Measurements from ENCODE around the gene IL12RB2. TPM values are rescaled to one million over a fixed set of nuclear protein-coding genes. Genes with fewer than 3 reads are reported as not detected.
A peak's percentile ranks its signal among the peaks of the same experiment; 100 is the strongest.
"Not testable (repeated sequence)": the region's sequence is repeated elsewhere in the genome, so short reads cannot be mapped to it uniquely, and the experiment has no call there.

Gene IL12RB2
- total RNA-seq, 4 donors from 2014 or later = 0.50 to 2.8 (median 1.7) TPM; not detected in 1

DNA sequence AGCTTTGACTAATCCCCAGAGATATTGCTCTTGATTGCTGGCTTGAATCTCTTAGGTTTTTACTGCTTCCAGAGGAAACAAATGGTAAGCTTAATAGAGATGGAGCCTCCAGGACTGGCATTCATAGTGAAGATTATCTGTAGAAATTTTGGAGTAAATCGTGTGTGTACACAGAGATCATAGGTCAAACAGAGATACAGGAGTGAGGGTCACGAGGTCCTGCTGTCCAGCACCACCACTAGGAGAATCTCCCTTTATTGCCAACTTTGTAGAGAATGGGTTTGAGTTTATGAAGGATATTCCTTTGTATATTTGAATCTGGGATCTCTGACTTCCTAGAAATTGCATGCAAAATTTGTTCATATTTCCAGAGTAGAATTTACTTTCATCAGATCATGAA lies 130.3 kb downstream of the IL12RB2 start:
- TF ChIP-seq POLR2A (IDR thresholded peaks at IDR 0.05) (no peak), EP300 (IDR thresholded peaks at IDR 0.05) (no peak), POLR2AphosphoS5 (IDR thresholded peaks at IDR 0.05) (no peak)
- TF ChIP-seq, protein P1, sequence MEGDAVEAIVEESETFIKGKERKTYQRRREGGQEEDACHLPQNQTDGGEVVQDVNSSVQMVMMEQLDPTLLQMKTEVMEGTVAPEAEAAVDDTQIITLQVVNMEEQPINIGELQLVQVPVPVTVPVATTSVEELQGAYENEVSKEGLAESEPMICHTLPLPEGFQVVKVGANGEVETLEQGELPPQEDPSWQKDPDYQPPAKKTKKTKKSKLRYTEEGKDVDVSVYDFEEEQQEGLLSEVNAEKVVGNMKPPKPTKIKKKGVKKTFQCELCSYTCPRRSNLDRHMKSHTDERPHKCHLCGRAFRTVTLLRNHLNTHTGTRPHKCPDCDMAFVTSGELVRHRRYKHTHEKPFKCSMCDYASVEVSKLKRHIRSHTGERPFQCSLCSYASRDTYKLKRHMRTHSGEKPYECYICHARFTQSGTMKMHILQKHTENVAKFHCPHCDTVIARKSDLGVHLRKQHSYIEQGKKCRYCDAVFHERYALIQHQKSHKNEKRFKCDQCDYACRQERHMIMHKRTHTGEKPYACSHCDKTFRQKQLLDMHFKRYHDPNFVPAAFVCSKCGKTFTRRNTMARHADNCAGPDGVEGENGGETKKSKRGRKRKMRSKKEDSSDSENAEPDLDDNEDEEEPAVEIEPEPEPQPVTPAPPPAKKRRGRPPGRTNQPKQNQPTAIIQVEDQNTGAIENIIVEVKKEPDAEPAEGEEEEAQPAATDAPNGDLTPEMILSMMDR (IDR thresholded peaks at IDR 0.05) = no peak
- H3K4me1 ChIP-seq = peaks cover 4 to 40% (median 4%) of the 10 kb centered on the region in 3 donors
- no peaks in the 10 kb centered on the region for H3K9me3 ChIP-seq
- ATAC-seq = no peak
- H3K27me3 ChIP-seq = no peaks in the 10 kb centered on the region
- H3K4me3 ChIP-seq = no peak overlapping the region
- H3K36me3 ChIP-seq = no peaks in the 10 kb centered on the region
- no peak overlapping the region for H3K27ac ChIP-seq
- WGBS, 2 donors (ENCODE audit: low coverage in 1 of 2) = 83 to 95% methylated on average over 2 of the region's 2 CpGs

DNA sequence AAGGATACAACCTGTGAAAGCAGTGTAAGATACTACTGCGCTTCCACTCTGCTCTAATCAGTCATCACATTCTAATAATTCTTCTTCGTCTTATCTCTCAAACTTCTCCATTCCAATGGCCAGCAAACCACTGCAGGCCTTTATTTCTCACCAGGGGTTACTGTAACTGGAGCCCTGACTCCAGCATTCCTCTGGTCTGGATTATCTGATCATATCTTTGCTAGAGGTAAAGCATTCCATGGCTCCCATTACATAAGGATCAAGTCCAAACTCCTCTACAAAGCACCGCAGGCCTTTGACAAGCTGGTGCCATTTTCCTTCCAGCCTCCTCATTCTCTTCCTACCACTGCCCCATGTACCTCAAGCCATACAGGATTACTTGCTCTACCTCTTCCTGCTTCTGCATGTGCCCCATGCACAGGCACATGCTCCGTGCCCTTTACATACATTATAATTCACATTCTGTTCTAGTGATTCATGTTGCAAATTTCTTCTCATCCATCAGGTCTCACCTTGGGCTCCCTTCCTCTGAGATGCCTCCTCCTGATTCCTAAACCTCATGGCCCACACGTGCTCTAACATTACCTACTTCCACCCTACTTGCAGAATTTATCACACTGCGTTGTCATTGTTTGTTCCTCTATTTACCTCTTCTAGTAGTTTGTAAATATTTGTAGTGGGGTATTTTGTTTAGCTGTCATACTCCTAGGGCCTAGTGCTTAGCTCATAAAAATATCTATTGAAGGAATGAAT lies 131.8 kb downstream of the IL12RB2 start:
- Histone ChIP-seq H3K4me3 (no peak overlapping the region), H3K9me3 (no peaks in the 10 kb centered on the region), H3K4me1 (peaks cover 4 to 25% (median 4%) of the 10 kb centered on the region in 3 donors), H3K27ac (no peak overlapping the region), H3K27me3 (no peaks in the 10 kb centered on the region), H3K36me3 (no peaks in the 10 kb centered on the region)
- WGBS, 2 donors (ENCODE audit: low coverage in 1 of 2) = 84 to 93% methylated on average over 6 of the region's 6 CpGs
- ATAC-seq = no peak
- TF ChIP-seq POLR2AphosphoS5 (IDR thresholded peaks at IDR 0.05) = no peak
- TF ChIP-seq EP300 (IDR thresholded peaks at IDR 0.05) = no peak
- TF ChIP-seq, protein P1 (IDR thresholded peaks at IDR 0.05) = no peak
- TF ChIP-seq POLR2A (IDR thresholded peaks at IDR 0.05) = no peak

DNA sequence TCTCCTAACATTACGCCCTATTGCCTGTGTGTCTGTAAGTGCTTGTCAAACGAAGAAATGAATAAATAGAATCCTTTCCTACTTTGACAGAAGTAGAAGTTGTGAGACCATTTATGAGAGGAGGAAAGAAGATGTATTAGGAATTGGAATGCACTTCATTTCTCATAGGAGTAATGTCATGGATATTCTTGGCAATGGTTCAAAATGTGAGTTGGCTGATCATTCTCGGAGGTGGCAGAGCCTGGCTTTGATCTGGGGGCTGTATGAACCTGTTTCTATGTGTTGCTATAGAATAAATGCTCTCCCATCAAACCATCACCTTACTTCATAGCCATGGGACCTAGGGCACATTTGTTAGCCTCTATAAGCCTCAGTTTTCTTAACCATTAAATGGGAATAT lies 132.7 kb downstream of the IL12RB2 start:
- 54 to 58% methylated on average over 3 of the region's 3 CpGs for WGBS, 2 donors (ENCODE audit: low coverage in 1 of 2)
- Histone ChIP-seq H3K27me3 (no peaks in the 10 kb centered on the region), H3K9me3 (no peaks in the 10 kb centered on the region), H3K4me1 (peaks cover 4 to 20% (median 4%) of the 10 kb centered on the region in 3 donors), H3K36me3 (no peaks in the 10 kb centered on the region), H3K27ac (no peak overlapping the region), H3K4me3 (no peak overlapping the region)
- no peak for ATAC-seq
- TF ChIP-seq POLR2AphosphoS5 (IDR thresholded peaks at IDR 0.05) = no peak
- TF ChIP-seq EP300 (IDR thresholded peaks at IDR 0.05) = no peak
- TF ChIP-seq, protein P1 (IDR thresholded peaks at IDR 0.05) = no peak
- no peak for TF ChIP-seq POLR2A (IDR thresholded peaks at IDR 0.05)

DNA sequence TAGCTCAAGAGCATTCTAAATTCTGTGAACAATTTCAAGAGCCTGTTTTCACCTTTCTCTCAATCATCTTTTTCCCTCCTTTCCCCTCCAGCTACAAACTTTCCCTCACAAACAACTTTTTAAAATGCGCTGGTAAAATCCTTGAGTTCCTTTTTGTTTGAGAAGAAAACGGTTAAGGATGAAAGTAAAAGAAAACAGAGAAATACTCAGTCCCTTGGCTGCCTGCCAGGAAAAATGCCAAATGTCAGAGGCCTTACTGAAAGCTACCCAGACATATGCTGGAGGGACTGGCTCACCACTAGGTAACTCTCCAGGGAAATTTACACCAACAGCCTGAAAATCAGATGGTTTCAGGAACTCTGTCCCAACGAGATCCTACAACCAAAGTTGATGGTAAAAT lies 133.5 kb downstream of the IL12RB2 start:
- peaks cover 4 to 20% (median 4%) of the 10 kb centered on the region in 3 donors for H3K4me1 ChIP-seq
- no peak for ATAC-seq
- no peaks in the 10 kb centered on the region for H3K36me3 ChIP-seq
- no peak overlapping the region for H3K4me3 ChIP-seq
- 40 to 60% methylated on average over 1 to 2 of the region's 3 CpGs for WGBS, 2 donors (ENCODE audit: low coverage in 1 of 2)
- H3K27ac ChIP-seq = peak overlapping the region in 3 of 4 donors; percentile 7 to 44 (median 43)
- no peaks in the 10 kb centered on the region for H3K9me3 ChIP-seq
- TF ChIP-seq POLR2AphosphoS5 (IDR thresholded peaks at IDR 0.05) (peak; percentile 11), POLR2A (IDR thresholded peaks at IDR 0.05) (no peak)
- no peaks in the 10 kb centered on the region for H3K27me3 ChIP-seq

DNA sequence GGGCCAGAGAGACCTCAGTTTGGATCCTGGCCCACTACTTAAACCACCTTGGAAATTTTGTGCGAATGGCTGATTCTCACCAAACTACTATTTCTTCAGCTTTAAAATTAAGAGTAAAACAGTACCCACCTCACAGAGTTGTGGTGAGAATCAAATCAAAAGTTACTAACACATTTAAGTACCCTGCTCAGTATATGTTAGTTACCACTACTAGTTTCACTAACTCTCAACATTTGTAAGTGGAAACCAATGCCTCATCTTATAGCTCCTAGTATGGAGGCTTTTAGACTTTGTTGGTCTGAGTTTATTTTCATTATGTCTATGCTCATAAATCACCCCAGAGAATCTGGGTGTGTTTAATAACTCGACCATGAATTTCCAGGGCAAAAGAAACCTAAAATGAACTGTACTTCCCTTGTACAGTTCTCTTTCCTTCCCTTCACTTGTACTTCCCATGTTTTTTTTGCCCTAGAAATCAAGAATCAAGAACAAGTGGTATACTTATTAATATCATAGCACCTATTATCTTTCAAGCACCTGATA lies 134.1 kb downstream of the IL12RB2 start:
- WGBS, 2 donors (ENCODE audit: low coverage in 1 of 2) = 49 to 55% methylated on average over 2 of the region's 2 CpGs
- peak overlapping the region in 2 of 4 donors; percentile 43 to 44 for H3K27ac ChIP-seq

DNA sequence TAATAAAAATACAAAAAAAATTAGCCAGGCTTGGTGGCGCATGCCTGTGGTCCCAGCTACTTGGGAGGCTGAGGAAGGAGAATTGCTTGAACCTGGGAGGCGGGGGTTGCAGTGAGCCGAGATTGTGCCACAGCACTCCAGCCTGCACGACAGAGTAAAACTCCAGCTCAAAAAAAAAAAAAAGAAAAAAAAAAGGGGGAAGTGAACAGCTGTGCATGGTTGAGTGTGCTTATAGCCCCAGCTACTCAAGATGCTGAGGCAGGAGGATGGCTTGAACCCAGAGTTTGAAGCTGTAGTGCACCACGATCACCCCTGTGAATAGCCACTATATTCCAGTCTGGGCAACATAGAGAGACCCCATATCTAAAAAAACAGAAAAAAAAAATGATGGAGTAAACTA lies 138.3 kb downstream of the IL12RB2 start:
- H3K27ac ChIP-seq, H3K9me3 ChIP-seq, ATAC-seq, H3K27me3 ChIP-seq, H3K36me3 ChIP-seq, H3K4me3 ChIP-seq: not testable (repeated sequence)
- peaks cover 0 to 11% (median 4%) of the 10 kb centered on the region in 3 donors for H3K4me1 ChIP-seq
- WGBS, 2 donors (ENCODE audit: low coverage in 1 of 2) = 72 to 88% methylated on average over 1 to 5 of the region's 5 CpGs

More for the DNA sequence above, 134.1 kb downstream of the IL12RB2 start:
- Histone ChIP-seq H3K9me3 (no peaks in the 10 kb centered on the region), H3K36me3 (no peaks in the 10 kb centered on the region), H3K4me3 (no peak overlapping the region), H3K27me3 (no peaks in the 10 kb centered on the region), H3K4me1 (peaks cover 4 to 20% (median 4%) of the 10 kb centered on the region in 3 donors)
- TF ChIP-seq, protein P1 (IDR thresholded peaks at IDR 0.05) = no peak
- TF ChIP-seq EP300 (IDR thresholded peaks at IDR 0.05) (no peak), POLR2A (IDR thresholded peaks at IDR 0.05) (no peak), POLR2AphosphoS5 (IDR thresholded peaks at IDR 0.05) (no peak)
- no peak for ATAC-seq
